ENCODE measurements around the gene CERK.

DNA sequence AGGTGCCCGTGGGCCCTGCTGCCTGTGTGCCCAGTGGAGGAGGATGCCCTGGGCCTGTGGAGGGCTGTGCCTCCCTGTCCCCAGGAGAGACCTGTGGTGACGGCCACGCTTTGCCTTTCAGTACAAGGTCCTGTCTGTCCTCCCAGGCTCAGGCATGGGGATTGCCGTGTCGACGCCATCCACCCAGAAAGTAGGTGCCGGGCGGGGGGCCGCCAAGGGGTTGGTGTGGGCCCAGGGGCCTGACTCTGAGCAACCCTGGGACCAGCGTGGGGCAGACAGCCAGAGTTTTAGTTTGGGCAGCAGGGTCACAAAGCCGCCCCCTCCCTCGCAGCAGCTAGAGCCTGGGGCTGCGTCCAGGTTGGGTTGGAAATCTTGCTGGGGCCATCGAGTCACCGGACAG, 61.6 kb downstream of the CERK start:
- TF ChIP-seq GATA2 (IDR thresholded peaks at IDR 0.05; ENCODE audit: low read depth, low read length) (no peak), GATA3 (IDR thresholded peaks at IDR 0.05; ENCODE audit: low read depth, low read length) (no peak)
